ENCODE results near the gene DLG2.

DLG2 gene

GRCh38 chr11:84480131-84480530, 1147.0 kb downstream of the DLG2 start:
- TF ChIP-seq, protein P1, sequence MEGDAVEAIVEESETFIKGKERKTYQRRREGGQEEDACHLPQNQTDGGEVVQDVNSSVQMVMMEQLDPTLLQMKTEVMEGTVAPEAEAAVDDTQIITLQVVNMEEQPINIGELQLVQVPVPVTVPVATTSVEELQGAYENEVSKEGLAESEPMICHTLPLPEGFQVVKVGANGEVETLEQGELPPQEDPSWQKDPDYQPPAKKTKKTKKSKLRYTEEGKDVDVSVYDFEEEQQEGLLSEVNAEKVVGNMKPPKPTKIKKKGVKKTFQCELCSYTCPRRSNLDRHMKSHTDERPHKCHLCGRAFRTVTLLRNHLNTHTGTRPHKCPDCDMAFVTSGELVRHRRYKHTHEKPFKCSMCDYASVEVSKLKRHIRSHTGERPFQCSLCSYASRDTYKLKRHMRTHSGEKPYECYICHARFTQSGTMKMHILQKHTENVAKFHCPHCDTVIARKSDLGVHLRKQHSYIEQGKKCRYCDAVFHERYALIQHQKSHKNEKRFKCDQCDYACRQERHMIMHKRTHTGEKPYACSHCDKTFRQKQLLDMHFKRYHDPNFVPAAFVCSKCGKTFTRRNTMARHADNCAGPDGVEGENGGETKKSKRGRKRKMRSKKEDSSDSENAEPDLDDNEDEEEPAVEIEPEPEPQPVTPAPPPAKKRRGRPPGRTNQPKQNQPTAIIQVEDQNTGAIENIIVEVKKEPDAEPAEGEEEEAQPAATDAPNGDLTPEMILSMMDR (IDR thresholded peaks at IDR 0.05), result no peak

GRCh38 chr11:84476581-84476980, 1150.6 kb downstream of the DLG2 start:
- TF ChIP-seq, protein P1 (IDR thresholded peaks at IDR 0.05), result no peak

GRCh38 chr11:84471501-84471900, 1155.6 kb downstream of the DLG2 start:
- TF ChIP-seq, protein P1 (IDR thresholded peaks at IDR 0.05), result no peak

GRCh38 chr11:84468235-84468634, 1158.9 kb downstream of the DLG2 start:
- TF ChIP-seq, protein P1 (IDR thresholded peaks at IDR 0.05), result no peak

GRCh38 chr11:84465040-84465439, 1162.1 kb downstream of the DLG2 start:
- TF ChIP-seq, protein P1 (IDR thresholded peaks at IDR 0.05), result no peak

DNA sequence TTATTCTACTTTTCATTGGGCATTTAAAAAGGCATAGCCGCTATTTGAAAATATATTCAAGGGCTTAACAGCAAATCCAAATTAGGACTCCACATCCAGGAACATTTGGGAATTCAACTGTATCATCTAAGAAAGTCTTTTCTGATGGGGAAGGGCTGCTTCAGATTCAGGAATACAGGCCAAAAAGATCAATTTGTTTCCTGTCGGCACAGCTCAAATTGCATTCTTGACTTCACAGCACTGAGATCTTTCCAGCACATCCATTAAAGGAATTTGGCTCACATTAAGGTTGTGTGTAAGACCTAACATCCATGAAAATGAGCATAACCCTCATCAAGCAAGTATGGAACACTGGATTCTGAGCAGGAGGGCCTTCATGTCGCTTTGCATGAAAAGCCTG, 1171.5 kb downstream of the DLG2 start:
- TF ChIP-seq, protein P1 (IDR thresholded peaks at IDR 0.05), result no peak

- TF ChIP-seq, protein P1 (IDR thresholded peaks at IDR 0.05), result no peak
These were observed 1174.9 kb downstream of the DLG2 start for GRCh38 chr11:84452211-84452610.

DNA sequence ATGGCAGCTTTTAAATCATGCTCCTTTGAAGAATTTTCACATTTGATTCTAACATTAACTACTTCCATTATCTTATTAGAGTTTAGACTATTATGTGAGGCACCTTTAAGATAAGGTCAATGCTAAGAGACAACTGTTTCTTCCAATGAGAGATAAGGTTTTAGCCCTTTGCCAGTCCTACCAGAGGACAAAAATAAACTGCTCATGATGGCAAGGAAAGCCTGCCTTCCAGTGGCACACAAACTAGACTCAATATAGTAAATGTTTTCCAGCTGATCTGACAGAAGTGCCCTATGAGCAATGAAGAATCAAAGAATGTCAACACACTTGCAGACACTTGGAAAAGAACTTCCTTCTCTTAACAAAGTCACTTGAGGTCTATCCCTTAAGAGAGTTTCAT, 1188.6 kb downstream of the DLG2 start:
- TF ChIP-seq, protein P1 (IDR thresholded peaks at IDR 0.05), result no peak

All from LNCAP (cell line).